ENCODE data around the gene ANKRD6.

DNA sequence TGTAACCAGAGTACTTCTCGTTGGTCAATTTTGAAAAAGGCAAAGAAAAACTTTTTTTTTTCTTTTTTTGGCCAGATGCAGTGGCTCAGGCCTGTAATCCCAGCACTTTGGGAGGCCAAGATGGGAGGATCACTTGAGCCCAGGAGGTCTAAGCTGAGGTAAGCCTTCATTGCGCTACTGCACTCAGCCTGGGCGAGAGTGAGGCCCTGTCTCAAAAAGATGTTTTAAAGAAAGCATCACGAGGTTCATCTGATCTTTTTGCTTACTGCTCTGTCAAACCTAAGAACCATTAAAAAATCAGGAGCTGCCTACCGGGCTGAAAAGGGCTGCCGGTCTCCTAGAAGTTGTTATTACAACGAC is 205.0 kb downstream of the ANKRD6 start:
- TF ChIP-seq CTCF (IDR thresholded peaks at IDR 0.05) = no peak
- no peak for TF ChIP-seq POLR2A (IDR thresholded peaks at IDR 0.05)
